H1 (cell line): Measurements from ENCODE around the gene ZBTB1. TPM values are rescaled to one million over a fixed set of nuclear protein-coding genes. Genes with fewer than 3 reads are reported as not detected.

Source experiments
- polyA plus RNA-seq, 7 experiments: library from polyadenylated mRNA; depleted of rRNA in 3 of 7; stranded (reverse) in 5 of 7; unstranded in 2 of 7; fragments of >200 nt in 5 of 7; fragments of 200-250 nt in 2 of 7; gene quantifications; 1 replicate in 5 of 7; 2 replicates in 1 of 7; 4 replicates in 1 of 7; pipeline versions ENCODE4 v1.2.1 to v1.2.3, GENCODE V29; 2011 to 2013; ENCODE audit warnings: missing spikeins in 2 of 7, mixed read lengths in 2 of 7
- total RNA-seq: library from RNA; stranded (reverse); fragmentation: NEBNext Ultra II Directional; extraction: Animal tissue kit (Norgen Biotek cat#: 25700); gene quantifications from 2 replicates; pipeline ENCODE4 v1.2.1, GENCODE V29; 2021
- TF ChIP-seq, protein P1 (sequence below): fragments of 300-600 bp; sonication (generic); IDR thresholded peaks from 2 replicates; pipeline ENCODE4 v1.7.1; 2012; ENCODE audit warnings: low read length, moderate library complexity, mild to moderate bottlenecking, inconsistent platforms; ENCODE audit not compliant: insufficient replicate concordance
- TF ChIP-seq, protein P2 (sequence below), 3 experiments: IDR thresholded peaks; 1 replicate in 2 of 3; 2 replicates in 1 of 3; pipeline versions ENCODE4 v1.5.1 to v1.6.1; 2011; ENCODE audit warnings: low read length in 3 of 3, mild to moderate bottlenecking in 3 of 3, inconsistent platforms in 2 of 3, low read depth in 1 of 3, moderate library complexity in 1 of 3; ENCODE audit not compliant: insufficient read depth in 1 of 3; ENCODE audit errors: control extremely low read depth in 1 of 3

The ZBTB1 gene
- total and polyA plus RNA-seq, 2 of the 8 experiments (the other 6 are each of a cell fraction or from before 2014, with no cell fraction given): 13.6 to 27.5 TPM

DNA sequence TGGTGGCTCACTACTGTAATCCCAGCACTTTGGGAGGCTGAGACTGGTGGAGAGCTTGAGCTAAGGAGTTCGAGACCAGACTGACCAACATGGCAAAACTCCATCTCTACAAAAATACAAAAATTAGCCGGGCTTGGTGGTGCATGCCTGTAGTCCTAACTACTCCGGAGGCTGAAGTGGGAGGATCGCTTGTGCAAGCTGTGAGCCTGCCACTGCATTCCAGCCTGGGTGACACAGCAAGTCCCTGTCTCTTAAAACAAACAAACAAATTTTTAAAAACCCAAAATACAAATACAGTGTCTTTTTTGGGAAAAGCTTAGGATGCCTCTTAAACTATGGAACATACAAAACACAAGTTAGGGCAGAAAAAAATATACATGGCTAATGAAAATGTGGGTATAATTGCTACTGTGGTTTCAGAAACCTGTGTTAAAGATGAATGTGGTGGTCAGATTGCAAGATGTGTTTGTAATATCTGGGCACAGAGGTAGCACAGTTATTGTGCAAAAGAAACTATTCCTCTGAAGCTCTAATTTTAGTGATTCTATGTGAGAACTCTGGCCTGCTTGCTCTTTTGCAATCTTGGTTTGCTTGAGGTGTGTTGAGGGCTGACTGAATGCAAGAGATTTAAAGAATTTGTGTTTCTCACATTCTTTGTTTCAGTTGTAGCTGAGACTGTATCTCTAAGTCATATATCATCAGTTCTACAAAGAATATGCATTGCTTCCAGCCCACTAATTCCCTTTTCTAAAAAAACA is 32.1 kb downstream of the ZBTB1 start (continued):
- TF ChIP-seq, protein P1, sequence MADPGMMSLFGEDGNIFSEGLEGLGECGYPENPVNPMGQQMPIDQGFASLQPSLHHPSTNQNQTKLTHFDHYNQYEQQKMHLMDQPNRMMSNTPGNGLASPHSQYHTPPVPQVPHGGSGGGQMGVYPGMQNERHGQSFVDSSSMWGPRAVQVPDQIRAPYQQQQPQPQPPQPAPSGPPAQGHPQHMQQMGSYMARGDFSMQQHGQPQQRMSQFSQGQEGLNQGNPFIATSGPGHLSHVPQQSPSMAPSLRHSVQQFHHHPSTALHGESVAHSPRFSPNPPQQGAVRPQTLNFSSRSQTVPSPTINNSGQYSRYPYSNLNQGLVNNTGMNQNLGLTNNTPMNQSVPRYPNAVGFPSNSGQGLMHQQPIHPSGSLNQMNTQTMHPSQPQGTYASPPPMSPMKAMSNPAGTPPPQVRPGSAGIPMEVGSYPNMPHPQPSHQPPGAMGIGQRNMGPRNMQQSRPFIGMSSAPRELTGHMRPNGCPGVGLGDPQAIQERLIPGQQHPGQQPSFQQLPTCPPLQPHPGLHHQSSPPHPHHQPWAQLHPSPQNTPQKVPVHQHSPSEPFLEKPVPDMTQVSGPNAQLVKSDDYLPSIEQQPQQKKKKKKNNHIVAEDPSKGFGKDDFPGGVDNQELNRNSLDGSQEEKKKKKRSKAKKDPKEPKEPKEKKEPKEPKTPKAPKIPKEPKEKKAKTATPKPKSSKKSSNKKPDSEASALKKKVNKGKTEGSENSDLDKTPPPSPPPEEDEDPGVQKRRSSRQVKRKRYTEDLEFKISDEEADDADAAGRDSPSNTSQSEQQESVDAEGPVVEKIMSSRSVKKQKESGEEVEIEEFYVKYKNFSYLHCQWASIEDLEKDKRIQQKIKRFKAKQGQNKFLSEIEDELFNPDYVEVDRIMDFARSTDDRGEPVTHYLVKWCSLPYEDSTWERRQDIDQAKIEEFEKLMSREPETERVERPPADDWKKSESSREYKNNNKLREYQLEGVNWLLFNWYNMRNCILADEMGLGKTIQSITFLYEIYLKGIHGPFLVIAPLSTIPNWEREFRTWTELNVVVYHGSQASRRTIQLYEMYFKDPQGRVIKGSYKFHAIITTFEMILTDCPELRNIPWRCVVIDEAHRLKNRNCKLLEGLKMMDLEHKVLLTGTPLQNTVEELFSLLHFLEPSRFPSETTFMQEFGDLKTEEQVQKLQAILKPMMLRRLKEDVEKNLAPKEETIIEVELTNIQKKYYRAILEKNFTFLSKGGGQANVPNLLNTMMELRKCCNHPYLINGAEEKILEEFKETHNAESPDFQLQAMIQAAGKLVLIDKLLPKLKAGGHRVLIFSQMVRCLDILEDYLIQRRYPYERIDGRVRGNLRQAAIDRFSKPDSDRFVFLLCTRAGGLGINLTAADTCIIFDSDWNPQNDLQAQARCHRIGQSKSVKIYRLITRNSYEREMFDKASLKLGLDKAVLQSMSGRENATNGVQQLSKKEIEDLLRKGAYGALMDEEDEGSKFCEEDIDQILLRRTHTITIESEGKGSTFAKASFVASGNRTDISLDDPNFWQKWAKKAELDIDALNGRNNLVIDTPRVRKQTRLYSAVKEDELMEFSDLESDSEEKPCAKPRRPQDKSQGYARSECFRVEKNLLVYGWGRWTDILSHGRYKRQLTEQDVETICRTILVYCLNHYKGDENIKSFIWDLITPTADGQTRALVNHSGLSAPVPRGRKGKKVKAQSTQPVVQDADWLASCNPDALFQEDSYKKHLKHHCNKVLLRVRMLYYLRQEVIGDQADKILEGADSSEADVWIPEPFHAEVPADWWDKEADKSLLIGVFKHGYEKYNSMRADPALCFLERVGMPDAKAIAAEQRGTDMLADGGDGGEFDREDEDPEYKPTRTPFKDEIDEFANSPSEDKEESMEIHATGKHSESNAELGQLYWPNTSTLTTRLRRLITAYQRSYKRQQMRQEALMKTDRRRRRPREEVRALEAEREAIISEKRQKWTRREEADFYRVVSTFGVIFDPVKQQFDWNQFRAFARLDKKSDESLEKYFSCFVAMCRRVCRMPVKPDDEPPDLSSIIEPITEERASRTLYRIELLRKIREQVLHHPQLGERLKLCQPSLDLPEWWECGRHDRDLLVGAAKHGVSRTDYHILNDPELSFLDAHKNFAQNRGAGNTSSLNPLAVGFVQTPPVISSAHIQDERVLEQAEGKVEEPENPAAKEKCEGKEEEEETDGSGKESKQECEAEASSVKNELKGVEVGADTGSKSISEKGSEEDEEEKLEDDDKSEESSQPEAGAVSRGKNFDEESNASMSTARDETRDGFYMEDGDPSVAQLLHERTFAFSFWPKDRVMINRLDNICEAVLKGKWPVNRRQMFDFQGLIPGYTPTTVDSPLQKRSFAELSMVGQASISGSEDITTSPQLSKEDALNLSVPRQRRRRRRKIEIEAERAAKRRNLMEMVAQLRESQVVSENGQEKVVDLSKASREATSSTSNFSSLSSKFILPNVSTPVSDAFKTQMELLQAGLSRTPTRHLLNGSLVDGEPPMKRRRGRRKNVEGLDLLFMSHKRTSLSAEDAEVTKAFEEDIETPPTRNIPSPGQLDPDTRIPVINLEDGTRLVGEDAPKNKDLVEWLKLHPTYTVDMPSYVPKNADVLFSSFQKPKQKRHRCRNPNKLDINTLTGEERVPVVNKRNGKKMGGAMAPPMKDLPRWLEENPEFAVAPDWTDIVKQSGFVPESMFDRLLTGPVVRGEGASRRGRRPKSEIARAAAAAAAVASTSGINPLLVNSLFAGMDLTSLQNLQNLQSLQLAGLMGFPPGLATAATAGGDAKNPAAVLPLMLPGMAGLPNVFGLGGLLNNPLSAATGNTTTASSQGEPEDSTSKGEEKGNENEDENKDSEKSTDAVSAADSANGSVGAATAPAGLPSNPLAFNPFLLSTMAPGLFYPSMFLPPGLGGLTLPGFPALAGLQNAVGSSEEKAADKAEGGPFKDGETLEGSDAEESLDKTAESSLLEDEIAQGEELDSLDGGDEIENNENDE: no peak
- TF ChIP-seq, protein P2, sequence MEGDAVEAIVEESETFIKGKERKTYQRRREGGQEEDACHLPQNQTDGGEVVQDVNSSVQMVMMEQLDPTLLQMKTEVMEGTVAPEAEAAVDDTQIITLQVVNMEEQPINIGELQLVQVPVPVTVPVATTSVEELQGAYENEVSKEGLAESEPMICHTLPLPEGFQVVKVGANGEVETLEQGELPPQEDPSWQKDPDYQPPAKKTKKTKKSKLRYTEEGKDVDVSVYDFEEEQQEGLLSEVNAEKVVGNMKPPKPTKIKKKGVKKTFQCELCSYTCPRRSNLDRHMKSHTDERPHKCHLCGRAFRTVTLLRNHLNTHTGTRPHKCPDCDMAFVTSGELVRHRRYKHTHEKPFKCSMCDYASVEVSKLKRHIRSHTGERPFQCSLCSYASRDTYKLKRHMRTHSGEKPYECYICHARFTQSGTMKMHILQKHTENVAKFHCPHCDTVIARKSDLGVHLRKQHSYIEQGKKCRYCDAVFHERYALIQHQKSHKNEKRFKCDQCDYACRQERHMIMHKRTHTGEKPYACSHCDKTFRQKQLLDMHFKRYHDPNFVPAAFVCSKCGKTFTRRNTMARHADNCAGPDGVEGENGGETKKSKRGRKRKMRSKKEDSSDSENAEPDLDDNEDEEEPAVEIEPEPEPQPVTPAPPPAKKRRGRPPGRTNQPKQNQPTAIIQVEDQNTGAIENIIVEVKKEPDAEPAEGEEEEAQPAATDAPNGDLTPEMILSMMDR (IDR thresholded peaks at IDR 0.05; ENCODE audit: control extremely low read depth in 1 of 3, insufficient read depth in 1 of 3, low read depth in 1 of 3, low read length in 3 of 3): no peak
